ENCODE measurements around the gene ZSCAN16.

DNA sequence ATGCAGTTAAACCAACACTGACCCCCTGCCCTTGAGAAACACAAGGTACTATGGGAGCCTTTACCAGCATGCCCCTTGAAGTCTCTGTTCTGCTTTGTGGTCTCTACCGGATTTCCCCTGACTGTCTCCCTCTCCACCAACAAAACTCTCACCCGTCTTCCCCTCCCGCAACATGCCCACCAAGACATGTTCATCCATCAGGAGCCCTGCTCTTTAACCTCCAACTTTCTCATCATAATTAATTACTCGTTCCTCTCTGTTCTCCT, 43.0 kb upstream of the ZSCAN16 start:
- TF ChIP-seq U2AF2 (optimal IDR thresholded peaks at IDR 0.05; ENCODE audit: low read depth, low read length): no peak
- TF ChIP-seq POLR2G (IDR thresholded peaks at IDR 0.05; ENCODE audit: low read depth, low read length): no peak
- TF ChIP-seq ZNF274 (IDR thresholded peaks at IDR 0.05; ENCODE audit: borderline replicate concordance, low read depth, low read length): no peak
- TF ChIP-seq ZFX (CRISPR knock-in tag; IDR thresholded peaks at IDR 0.05): no peak
- TF ChIP-seq ERF (CRISPR knock-in tag; IDR thresholded peaks at IDR 0.05): no peak
- TF ChIP-seq POLR2A (conservative IDR thresholded peaks at IDR 0.05): no peak
